ENCODE measurements around the gene ACP5.
A peak's percentile ranks its signal among the peaks of the same experiment; 100 is the strongest.
"Not testable (repeated sequence)": the region's sequence is repeated elsewhere in the genome, so short reads cannot be mapped to it uniquely, and the experiment has no call there.

Gene ACP5

DNA sequence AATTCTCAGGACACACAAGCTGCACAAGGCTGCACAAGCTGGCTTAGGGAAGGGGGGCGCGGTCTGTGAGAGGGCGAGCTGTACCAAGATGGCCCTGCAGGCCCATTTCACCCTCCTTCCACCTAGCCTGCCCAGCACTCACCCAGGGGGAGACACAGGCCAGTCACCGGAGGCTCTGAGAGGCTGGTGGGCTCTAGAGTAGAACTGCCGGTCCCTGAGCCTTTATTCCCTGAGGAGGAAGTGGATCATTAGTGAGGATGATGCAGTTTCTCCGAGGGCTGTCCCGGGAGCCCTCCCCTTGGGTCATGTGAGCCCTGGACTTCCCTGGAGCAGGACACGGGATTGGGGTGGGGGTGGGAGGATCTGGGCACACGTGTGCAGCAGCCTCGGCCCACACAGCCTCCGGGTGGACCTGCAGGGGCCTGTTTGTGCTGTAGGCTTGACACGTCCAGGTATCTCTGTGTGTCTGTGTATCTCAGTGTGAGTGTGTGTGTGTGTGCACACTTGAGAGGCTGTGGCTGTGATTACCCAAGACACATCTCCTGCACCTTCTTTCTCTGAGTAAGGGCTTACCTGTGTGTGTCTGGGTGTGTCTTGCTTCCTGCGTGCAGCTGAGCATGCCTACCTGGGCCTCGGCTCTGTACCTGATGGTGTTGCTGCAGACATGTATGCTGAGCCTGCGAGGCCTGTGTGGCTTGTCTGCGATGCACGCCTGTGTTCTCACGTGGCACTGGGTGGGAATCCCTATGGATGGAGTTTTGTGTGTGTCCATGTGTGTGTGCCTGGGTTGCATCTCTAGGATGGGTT, at the start of gene ACP5:
TSS of gene ACP5 (minus strand) at position 195 of the 807 bp plus-strand sequence. CDS start 328 bp downstream, outside the sequence.
- H3K27ac ChIP-seq (ENCODE audit: low read length): no peak within 1 kb of the TSS
- H3K79me2 ChIP-seq (ENCODE audit: low read length): no peaks in the 10 kb centered on the region
- H3K36me3 ChIP-seq (replicated peaks; ENCODE audit: insufficient read depth, low read length): no peaks in the 10 kb centered on the region
- H4K20me1 ChIP-seq (ENCODE audit: insufficient read depth, low read length): no peaks in the 10 kb centered on the region
- H3K4me3 ChIP-seq (ENCODE audit: low read length): no peak within 1 kb of the TSS
- no peak within 1 kb of the TSS for H2AFZ ChIP-seq (ENCODE audit: low read length)
- H3K9ac ChIP-seq (ENCODE audit: low read length): no peak within 1 kb of the TSS
- H3K27me3 ChIP-seq (replicated peaks; ENCODE audit: insufficient read depth, low read length): no peaks in the 10 kb centered on the region; the same call in 1 of the 2 replicates
- peaks cover 10% of the 10 kb centered on the region for H3K4me1 ChIP-seq (ENCODE audit: low read length)
- peaks cover 5% of the 10 kb centered on the region for H3F3A ChIP-seq (ENCODE audit: insufficient read depth, low read length)
- no peaks in the 10 kb centered on the region for H3K9me3 ChIP-seq (replicated peaks; ENCODE audit: insufficient read depth, low read length)
- no peak for DNase-seq
- peak within 1 kb of the TSS; percentile 37; the same call in 1 of the 2 replicates for H3K4me2 ChIP-seq (ENCODE audit: low read depth, low read length)
- TF ChIP-seq EZH2phosphoT487 (IDR thresholded peaks at IDR 0.05; ENCODE audit: low read length): no peak
- H3K9me2 ChIP-seq (replicated peaks; ENCODE audit: insufficient read depth, low read length): no peaks in the 10 kb centered on the region

DNA sequence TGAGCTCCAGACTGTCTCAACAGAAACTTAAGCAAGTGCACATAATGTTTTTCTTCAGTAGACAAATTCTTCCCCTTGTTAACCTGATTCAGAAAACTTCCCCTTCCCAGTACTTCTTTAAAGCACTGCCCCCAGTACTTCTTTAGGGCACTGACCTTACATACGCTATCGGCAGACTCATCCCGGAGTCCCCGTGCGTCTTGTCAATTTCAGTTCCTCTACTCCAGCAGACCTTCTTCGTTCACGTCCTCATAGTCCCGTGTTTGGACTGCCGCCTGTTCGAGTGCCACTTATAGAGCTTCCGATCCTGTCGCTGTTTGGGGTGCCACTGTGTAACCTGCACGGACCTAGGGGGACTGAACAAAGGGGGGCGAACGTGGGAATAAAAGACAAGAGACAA, 48.8 kb upstream of the ACP5 start:
- Histone ChIP-seq H3K27me3 (replicated peaks; ENCODE audit: insufficient read depth, low read length) (no peaks in the 10 kb centered on the region), H4K20me1 (ENCODE audit: insufficient read depth, low read length) (no peaks in the 10 kb centered on the region), H3K79me2 (ENCODE audit: low read length) (no peaks in the 10 kb centered on the region), H3K4me2 (ENCODE audit: low read depth, low read length) (no peak overlapping the region), H3F3A (ENCODE audit: insufficient read depth, low read length) (no peaks in the 10 kb centered on the region), H3K9me2 (replicated peaks; ENCODE audit: insufficient read depth, low read length) (no peaks in the 10 kb centered on the region), H3K9ac (ENCODE audit: low read length) (no peak overlapping the region), H3K36me3 (replicated peaks; ENCODE audit: insufficient read depth, low read length) (no peaks in the 10 kb centered on the region), H2AFZ (ENCODE audit: low read length) (no peak overlapping the region), H3K9me3 (replicated peaks; ENCODE audit: insufficient read depth, low read length) (no peaks in the 10 kb centered on the region), H3K27ac (ENCODE audit: low read length) (no peak overlapping the region), H3K4me3 (ENCODE audit: low read length) (no peak overlapping the region), H3K4me1 (ENCODE audit: low read length) (no peaks in the 10 kb centered on the region)
- TF ChIP-seq, protein P1, sequence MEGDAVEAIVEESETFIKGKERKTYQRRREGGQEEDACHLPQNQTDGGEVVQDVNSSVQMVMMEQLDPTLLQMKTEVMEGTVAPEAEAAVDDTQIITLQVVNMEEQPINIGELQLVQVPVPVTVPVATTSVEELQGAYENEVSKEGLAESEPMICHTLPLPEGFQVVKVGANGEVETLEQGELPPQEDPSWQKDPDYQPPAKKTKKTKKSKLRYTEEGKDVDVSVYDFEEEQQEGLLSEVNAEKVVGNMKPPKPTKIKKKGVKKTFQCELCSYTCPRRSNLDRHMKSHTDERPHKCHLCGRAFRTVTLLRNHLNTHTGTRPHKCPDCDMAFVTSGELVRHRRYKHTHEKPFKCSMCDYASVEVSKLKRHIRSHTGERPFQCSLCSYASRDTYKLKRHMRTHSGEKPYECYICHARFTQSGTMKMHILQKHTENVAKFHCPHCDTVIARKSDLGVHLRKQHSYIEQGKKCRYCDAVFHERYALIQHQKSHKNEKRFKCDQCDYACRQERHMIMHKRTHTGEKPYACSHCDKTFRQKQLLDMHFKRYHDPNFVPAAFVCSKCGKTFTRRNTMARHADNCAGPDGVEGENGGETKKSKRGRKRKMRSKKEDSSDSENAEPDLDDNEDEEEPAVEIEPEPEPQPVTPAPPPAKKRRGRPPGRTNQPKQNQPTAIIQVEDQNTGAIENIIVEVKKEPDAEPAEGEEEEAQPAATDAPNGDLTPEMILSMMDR (IDR thresholded peaks at IDR 0.05; ENCODE audit: low read length): no peak
- TF ChIP-seq EZH2phosphoT487 (IDR thresholded peaks at IDR 0.05; ENCODE audit: low read length): no peak
- TF ChIP-seq EZH2 (optimal IDR thresholded peaks at IDR 0.05; ENCODE audit: low read depth, low read length): no peak
- no peak for DNase-seq

DNA sequence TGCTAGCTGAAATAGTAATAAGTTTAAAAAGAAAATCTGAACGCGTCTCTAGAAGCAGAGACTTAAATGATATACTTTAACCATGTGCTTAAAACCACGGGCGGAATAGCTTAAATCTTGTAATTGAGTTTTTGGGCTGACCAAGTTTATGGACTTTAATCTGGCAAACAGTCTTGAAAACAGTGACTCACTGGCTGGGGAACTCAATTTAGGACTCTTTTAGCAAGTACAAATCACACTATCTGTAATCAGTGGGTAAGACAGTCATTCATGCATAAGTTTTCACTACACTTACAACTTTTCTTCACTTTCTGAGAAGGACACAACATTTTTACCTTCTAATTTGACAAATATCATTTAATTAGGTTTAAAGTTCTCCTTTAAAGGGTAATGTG, 46.6 kb upstream of the ACP5 start:
- Histone ChIP-seq H3K27me3 (replicated peaks; ENCODE audit: insufficient read depth, low read length) (no peaks in the 10 kb centered on the region), H2AFZ (ENCODE audit: low read length) (no peak overlapping the region), H3K36me3 (replicated peaks; ENCODE audit: insufficient read depth, low read length) (no peaks in the 10 kb centered on the region), H3K4me1 (ENCODE audit: low read length) (no peaks in the 10 kb centered on the region), H3F3A (ENCODE audit: insufficient read depth, low read length) (no peaks in the 10 kb centered on the region), H3K4me3 (ENCODE audit: low read length) (no peak overlapping the region), H4K20me1 (ENCODE audit: insufficient read depth, low read length) (no peaks in the 10 kb centered on the region), H3K9ac (ENCODE audit: low read length) (no peak overlapping the region), H3K9me3 (replicated peaks; ENCODE audit: insufficient read depth, low read length) (no peaks in the 10 kb centered on the region), H3K4me2 (ENCODE audit: low read depth, low read length) (no peak overlapping the region), H3K27ac (ENCODE audit: low read length) (no peak overlapping the region), H3K79me2 (ENCODE audit: low read length) (no peaks in the 10 kb centered on the region), H3K9me2 (replicated peaks; ENCODE audit: insufficient read depth, low read length) (no peaks in the 10 kb centered on the region)
- TF ChIP-seq EZH2 (optimal IDR thresholded peaks at IDR 0.05; ENCODE audit: low read depth, low read length) (no peak), EZH2phosphoT487 (IDR thresholded peaks at IDR 0.05; ENCODE audit: low read length) (no peak)
- TF ChIP-seq, protein P1 (IDR thresholded peaks at IDR 0.05; ENCODE audit: low read length): no peak
- DNase-seq: no peak

DNA sequence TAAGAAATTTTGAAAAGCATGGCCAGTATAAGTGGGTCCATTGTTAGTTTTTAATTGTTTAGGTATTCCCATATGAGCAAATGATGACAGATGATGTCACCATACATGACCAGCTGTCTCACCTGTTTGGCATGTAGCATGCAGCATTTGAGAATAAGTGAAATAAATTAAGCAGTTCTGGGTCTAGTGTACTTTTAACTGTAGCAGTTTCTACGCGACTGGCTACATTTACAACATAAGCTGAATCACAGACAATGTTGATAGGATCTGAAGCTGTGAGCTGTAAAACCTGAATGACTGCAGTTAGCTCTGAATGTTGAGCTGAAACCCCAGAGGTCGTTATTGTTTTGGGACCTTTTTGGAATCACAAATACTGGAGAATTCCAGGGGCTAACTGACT, 45.0 kb upstream of the ACP5 start:
- not testable (repeated sequence) for DNase-seq; H3K4me1 ChIP-seq (ENCODE audit: low read length); H3K79me2 ChIP-seq (ENCODE audit: low read length); H3K9ac ChIP-seq (ENCODE audit: low read length); H3K9me2 ChIP-seq (replicated peaks; ENCODE audit: insufficient read depth, low read length); H3K36me3 ChIP-seq (replicated peaks; ENCODE audit: insufficient read depth, low read length); H3K27ac ChIP-seq (ENCODE audit: low read length); H3K4me3 ChIP-seq (ENCODE audit: low read length); H3K4me2 ChIP-seq (ENCODE audit: low read depth, low read length); H4K20me1 ChIP-seq (ENCODE audit: insufficient read depth, low read length); H3F3A ChIP-seq (ENCODE audit: insufficient read depth, low read length); H3K27me3 ChIP-seq (replicated peaks; ENCODE audit: insufficient read depth, low read length); H3K9me3 ChIP-seq (replicated peaks; ENCODE audit: insufficient read depth, low read length); H2AFZ ChIP-seq (ENCODE audit: low read length)

Data from MM.1S (cell line).